ENCODE data around the gene SERINC5.

The SERINC5 gene

DNA sequence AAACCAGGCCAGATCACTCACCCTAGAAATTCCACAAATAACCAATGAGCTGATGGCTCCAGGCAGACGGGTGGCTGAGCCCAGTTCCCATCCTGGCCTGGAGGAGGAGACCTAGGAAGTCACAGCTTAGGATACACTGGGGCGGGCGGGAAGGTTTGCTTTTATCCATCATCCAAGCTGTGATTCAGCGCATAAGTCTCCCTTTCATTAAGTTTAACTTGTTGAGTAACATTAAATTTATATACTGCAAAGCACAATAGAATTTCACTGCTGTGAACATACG lies 165.0 kb downstream of the SERINC5 start:
- no peak for DNase-seq

DNA sequence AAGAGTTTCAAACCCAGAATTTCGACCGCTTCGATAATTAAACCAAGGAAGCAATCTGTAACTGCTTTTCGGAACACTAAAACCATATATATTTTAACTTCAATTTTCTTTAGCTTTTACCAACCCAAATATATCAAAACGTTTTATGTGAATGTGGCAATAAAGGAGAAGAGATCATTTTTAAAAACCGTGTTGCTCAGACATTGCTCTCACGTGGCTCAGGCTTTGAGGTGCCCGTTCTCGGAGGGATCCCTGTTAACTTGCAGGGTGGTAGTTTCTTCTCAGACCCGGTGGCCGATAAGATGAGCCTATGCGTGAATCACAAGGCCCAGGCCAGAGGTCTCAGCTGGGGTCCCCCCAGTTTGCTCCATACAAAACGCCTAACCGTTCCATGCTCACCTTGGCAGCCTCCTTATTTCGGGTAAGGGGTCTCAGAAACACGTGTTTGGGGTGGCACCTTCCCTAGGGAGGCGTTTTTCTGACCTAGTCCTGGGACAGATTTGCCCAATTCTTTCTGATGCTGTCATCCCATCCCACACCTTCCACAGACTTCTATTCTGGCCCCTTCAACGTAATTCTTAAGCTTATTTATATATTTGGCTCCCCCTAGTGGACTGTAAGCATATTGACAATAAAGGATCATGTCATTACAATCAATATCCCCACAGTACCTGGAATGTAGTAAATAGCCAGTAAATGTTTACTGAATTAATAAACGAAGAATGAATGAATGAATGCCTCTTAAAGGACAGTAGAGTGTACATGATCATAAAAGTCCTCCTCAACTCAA lies 172.6 kb downstream of the SERINC5 start:
- peak; percentile 50 to 65 for DNase-seq

DNA sequence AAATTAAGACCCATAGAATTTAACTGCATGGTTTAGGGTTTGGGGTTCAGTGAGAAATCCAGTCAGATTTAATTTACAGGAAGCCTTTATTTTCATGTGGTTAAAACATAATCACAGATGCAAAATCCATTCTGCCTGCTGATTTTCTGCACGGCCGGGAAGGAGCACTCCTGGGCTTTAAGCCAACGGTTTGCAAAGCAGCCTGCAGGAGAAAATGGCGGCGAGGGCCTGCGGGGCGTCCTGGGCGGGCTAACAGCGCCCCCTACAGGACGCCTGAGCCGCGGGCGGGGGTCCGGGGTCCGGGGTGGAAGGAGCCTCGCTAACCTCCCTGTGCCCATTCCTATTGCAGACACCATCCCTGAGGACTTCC lies 173.1 kb downstream of the SERINC5 start:
- DNase-seq: peak; percentile 78 to 83

GRCh38 chr5:80082281-80082680 lies 173.6 kb downstream of the SERINC5 start:
- DNase-seq: no peak

- DNase-seq: no peak
These were observed 176.9 kb downstream of the SERINC5 start for GRCh38 chr5:80078921-80079320.

DNA sequence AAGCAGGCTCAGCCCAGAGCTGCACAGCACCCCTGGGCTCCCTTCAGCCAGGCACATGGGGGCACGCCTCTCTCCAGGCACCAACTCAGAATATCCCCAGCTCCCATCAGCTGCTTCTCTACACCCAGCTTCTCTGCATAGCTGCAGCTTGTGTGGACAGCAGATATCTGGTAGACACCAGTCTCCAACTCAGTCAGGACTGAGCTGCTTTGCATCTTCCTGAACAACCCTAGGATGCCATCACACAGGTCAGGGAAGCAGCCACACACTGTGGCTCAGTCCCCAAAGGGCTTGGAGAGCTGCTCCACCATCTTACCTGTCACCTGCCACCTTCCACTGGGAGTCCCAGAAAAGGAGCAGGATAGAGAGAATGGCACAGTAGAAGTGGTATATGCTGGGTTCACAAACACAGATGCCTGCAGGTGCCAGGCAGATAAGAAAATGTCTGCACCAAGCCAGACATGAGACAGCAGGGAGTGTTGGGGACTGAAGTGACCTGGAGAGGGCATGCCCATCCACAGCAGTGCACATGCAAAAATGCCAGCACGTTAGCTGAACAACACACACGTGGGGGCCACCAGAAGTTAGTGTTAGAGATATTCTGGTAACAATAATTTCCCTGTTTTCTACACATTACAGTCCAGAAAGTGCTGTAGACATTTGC lies 178.7 kb downstream of the SERINC5 start:
- DNase-seq: no peak

GRCh38 chr5:80076131-80077050 lies 179.5 kb downstream of the SERINC5 start:
- DNase-seq: no peak

DNA sequence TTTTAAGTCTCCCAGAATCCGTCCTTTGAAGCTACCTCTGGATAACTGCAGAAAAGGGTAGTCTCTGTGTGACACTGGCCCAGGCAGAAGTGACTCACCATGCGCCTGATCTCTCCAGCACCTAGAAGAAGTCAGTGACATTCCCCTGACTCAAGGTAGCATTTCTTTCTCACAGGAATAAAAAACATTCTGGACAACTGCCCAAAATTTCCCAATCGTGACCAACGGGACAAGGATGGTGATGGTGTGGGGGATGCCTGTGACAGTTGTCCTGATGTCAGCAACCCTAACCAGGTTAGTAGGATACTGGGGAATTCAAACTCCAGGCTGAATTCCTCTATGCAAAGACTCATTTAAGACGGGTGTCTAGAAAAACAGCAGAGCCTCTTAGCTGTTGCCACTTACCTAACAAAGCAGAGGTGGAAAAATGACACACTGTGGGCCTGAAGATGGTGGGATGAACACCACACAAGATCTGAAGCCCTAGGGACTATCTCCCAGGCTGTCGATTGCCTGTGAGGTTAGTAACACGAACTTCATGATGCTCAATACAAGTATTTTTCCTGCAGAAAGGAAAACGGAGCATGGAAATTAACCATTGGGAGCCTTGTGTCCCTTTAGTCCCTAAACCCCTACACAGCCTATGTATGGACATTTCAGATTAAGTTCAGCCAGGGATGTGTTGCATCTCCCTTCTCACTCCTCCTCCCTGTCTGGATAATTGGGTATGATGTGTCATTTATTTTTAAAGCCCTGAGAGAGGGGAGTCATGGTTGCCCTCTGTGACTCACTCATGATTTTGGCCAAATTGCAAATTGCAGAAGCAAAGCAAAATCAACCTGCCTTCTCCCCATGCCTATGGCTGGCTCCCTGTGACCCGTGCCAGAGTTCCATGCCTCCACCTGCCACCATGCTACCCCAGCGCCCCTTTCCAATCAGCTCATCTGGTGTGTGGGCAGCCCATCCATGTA lies 183.5 kb downstream of the SERINC5 start:
- DNase-seq: no peak

DNA sequence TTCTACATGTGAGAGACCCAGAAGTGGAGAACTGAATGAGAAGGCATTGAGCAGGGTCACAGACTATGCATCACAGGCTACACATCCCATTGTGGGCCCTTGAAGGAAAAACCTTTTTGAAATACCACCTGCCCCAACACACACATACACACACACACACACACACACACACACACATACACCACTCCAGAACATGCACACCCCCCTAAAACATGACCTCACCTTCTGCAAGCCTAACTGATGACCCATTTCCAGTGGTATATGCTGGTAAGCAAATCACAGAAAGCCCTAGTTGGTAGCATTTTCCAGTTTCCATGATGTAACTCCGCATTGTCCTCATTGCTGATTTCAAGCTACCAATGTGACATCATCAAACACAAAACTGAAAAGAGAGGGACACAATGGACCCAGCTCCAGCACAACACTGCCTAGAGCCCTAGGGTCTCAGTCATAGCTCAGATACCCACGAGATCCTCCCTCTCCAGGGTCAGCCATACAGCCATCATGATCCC lies 184.3 kb downstream of the SERINC5 start:
- no peak for DNase-seq

DNA sequence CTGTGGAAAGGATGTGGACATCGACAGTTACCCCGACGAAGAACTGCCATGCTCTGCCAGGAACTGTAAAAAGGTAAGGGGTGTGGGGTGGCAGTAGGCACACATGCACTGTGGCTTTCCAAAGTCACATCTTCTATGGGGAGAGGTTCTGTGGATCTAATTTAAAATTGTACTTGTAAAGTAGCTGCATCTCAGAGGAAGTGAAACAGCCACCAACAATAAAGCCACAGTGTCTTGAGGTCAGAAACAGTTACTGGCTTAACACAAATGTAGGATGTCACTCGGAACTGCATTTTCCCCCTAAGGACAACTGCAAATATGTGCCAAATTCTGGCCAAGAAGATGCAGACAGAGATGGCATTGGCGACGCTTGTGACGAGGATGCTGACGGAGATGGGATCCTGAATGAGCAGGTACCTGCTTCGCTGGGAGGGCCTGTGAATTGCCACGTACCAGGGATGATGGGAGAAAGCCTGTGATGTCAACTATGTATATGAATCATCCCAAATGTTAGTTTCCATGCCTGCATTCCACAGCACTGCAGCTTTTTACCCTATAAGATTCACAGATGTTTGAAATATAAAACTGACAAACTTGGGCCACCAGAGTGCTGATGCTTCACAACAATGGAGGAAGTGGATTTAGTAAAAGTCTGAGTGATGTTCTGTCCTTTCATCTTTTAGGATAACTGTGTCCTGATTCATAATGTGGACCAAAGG lies 185.4 kb downstream of the SERINC5 start:
- no peak for DNase-seq

- no peak for DNase-seq
These were observed 185.9 kb downstream of the SERINC5 start for GRCh38 chr5:80069918-80070318.

- no peak for DNase-seq
These were observed 186.5 kb downstream of the SERINC5 start for GRCh38 chr5:80069251-80069800.

DNA sequence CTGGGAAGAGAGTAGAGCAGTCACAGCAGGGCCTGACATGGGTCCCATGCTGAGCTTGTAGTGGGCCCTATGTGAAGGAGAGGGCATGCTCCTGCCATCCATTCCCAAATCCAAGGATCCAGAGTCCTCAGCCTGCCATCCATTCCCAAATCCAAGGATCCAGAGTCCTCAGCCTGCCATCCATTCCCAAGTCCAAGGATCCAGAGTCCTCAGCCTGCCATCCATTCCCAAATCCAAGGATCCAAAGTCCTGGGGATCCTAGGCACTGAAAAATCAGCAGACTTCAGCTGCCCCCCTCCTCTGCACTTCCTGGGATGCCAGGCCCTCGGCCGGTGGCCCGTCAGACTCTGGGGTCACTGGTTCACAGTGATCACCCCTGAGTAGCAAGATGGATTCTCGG lies 187.1 kb downstream of the SERINC5 start:
- no peak for DNase-seq

- no peak for DNase-seq
These were observed 187.6 kb downstream of the SERINC5 start for GRCh38 chr5:80068246-80068636.

- no peak for DNase-seq
These were observed 188.2 kb downstream of the SERINC5 start for GRCh38 chr5:80067531-80068245.

DNA sequence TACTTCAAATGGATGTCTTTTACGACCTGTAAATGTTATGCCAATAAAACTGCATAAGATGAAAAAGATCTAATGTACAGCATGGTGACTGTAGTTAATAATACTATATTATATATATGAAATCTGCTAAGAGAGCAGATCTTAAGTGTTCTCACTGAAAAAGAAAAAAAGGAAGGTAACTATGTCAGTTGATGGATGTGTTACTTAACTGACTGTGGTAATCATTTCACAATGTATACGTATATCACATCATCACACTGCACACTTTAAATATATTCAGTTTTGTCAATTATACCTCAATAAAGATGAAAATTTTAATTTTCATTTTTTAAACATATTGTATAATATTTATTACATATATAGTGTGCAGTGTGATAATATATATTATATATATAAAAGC lies 188.8 kb downstream of the SERINC5 start:
- DNase-seq: no peak

- no peak for DNase-seq
These were observed 191.7 kb downstream of the SERINC5 start for GRCh38 chr5:80064124-80064523.

Data from NCI-H2081 (cell line).